Endothelial cell of umbilical vein (primary cell): ENCODE results near the gene FMN1. TPM values are rescaled to one million over a fixed set of nuclear protein-coding genes. Genes with fewer than 3 reads are reported as not detected.

Source experiments
- BruUV-seq: library from RNA; stranded (reverse); fragments of 400-500 nt; replicated peaks from 2 replicates; lab custom pipeline; 2021; lab: Mats Ljungman, UMichigan
- CTCF ChIA-PET: fragments of 300-600, 350-600 bp; sonication (Branson Sonifier 250); formaldehyde crosslinking; loops from one replicate; lab custom pipeline; 2021; ENCODE audit warnings: antibody characterized with exemption, inconsistent platforms; lab: Charles Lee
- POLR2A ChIA-PET: fragments of 300-600, 350-600 bp; sonication (Branson Sonifier 250); formaldehyde crosslinking; loops from one replicate; lab custom pipeline; 2021; ENCODE audit warnings: antibody characterized with exemption, inconsistent platforms; lab: Charles Lee
- DNase-seq: peaks from one replicate; pipeline ENCODE4 v3.0.0-alpha.2; 2011; ENCODE audit warnings: low read depth, low spot score
- FAIRE-seq: peaks from 2 replicates; lab custom pipeline; 2011; peaks lifted over from hg19 to GRCh38; lab: Jason Lieb, UNC
- H2AFZ ChIP-seq: 2 replicates; pipeline ENCODE4 v1.6.0; 2012; ENCODE audit warnings: low read depth, low read length, control low read depth, inconsistent platforms
- H3K27ac ChIP-seq: 2 replicates; pipeline ENCODE4 v1.5.1; 2011; ENCODE audit warnings: low read depth, mild to moderate bottlenecking, control low read depth, low read length, moderate library complexity; ENCODE audit not compliant: insufficient read depth
- H3K27me3 ChIP-seq, 2 experiments: 2 replicates each; pipeline versions ENCODE4 v1.6.0 to v1.6.1; 2011; ENCODE audit warnings: low read length in 2 of 2, mixed read lengths in 1 of 2; ENCODE audit not compliant: control insufficient read depth in 2 of 2, insufficient read depth in 2 of 2
- H3K36me3 ChIP-seq, 2 experiments: 2 replicates in 1 of 2; 3 replicates in 1 of 2; pipeline ENCODE4 v1.5.1; 2011; ENCODE audit warnings: low read length in 2 of 2, mild to moderate bottlenecking in 1 of 2, moderate library complexity in 1 of 2; ENCODE audit not compliant: control insufficient read depth in 2 of 2, insufficient read depth in 2 of 2; ENCODE audit errors: extremely low read depth in 1 of 2
- H3K4me1 ChIP-seq: 3 replicates; pipeline ENCODE4 v1.5.1; 2011; ENCODE audit warnings: mild to moderate bottlenecking, low read length; ENCODE audit not compliant: control insufficient read depth, insufficient read depth; ENCODE audit errors: extremely low read depth
- H3K4me2 ChIP-seq: 2 replicates; pipeline ENCODE4 v1.6.1; 2011; ENCODE audit warnings: low read length, control low read depth, mixed read lengths; ENCODE audit not compliant: insufficient read depth
- H3K4me3 ChIP-seq, 3 experiments: fragments of 200-600 bp in 1 of 3; sonication (generic), shearing (Covaris generic) in 1 of 3; replicated peaks in 1 of 3; 2 replicates each; pipeline ENCODE4 v1.5.1; 2011 to 2016; ENCODE audit warnings: control low read depth in 3 of 3, low read length in 3 of 3, mild to moderate bottlenecking in 2 of 3, inconsistent platforms in 1 of 3, low read depth in 1 of 3, moderate library complexity in 1 of 3; ENCODE audit not compliant: insufficient read depth in 1 of 3
- H3K79me2 ChIP-seq: 2 replicates; pipeline ENCODE4 v1.6.0; 2012; ENCODE audit warnings: low read length, inconsistent platforms; ENCODE audit not compliant: control insufficient read depth, insufficient read depth
- H3K9ac ChIP-seq: replicated peaks from 2 replicates; pipeline ENCODE3; 2011; ENCODE audit warnings: low read length, control low read depth; ENCODE audit not compliant: insufficient read depth; ENCODE audit errors: extremely low read depth
- H3K9me1 ChIP-seq: replicated peaks from 3 replicates; pipeline ENCODE4 v1.6.0; 2011; ENCODE audit warnings: mild to moderate bottlenecking, low read length; ENCODE audit not compliant: control insufficient read depth, insufficient read depth; ENCODE audit errors: extremely low read depth
- H3K9me3 ChIP-seq: replicated peaks from 2 replicates; pipeline ENCODE4 v1.5.1; 2012; ENCODE audit warnings: low read length, inconsistent platforms; ENCODE audit not compliant: control insufficient read depth, insufficient read depth
- H4K20me1 ChIP-seq: replicated peaks from 2 replicates; pipeline ENCODE3; 2011; ENCODE audit warnings: mild to moderate bottlenecking, low read length; ENCODE audit not compliant: control insufficient read depth, insufficient read depth; ENCODE audit errors: extremely low read depth
- CTCF ChIP-seq, 2 donors: IDR thresholded peaks; 1 replicate in 1 of 2; 2 replicates in 1 of 2; pipeline ENCODE4 v1.5.1; 2011; ENCODE audit warnings: low read length in 2 of 2, mild to moderate bottlenecking in 2 of 2, moderate library complexity in 2 of 2, control low read depth in 1 of 2, inconsistent platforms in 1 of 2, low read depth in 1 of 2; ENCODE audit not compliant: insufficient read depth in 1 of 2; ENCODE audit errors: extremely low read depth in 1 of 2
- EZH2 ChIP-seq: IDR thresholded peaks from 2 replicates; pipeline ENCODE4 v1.6.1; 2012; ENCODE audit warnings: borderline replicate concordance, low read depth, mild to moderate bottlenecking, moderate library complexity, low read length, inconsistent platforms; ENCODE audit not compliant: severe bottlenecking
- FOS ChIP-seq: IDR thresholded peaks from 2 replicates; pipeline ENCODE4 v1.6.1; 2011; ENCODE audit warnings: mild to moderate bottlenecking, low read length, moderate library complexity, borderline replicate concordance; ENCODE audit not compliant: insufficient read depth
- GATA2 ChIP-seq: IDR thresholded peaks from 2 replicates; pipeline ENCODE4 v1.7.0; 2011; ENCODE audit warnings: low read depth, mild to moderate bottlenecking, moderate library complexity, mixed read lengths, low read length; ENCODE audit not compliant: insufficient read length, insufficient read depth
- MAX ChIP-seq: IDR thresholded peaks from 2 replicates; pipeline ENCODE4 v1.6.1; 2011; ENCODE audit not compliant: insufficient read depth, insufficient read length
- dilution Hi-C: fragments of 300-500 bp; cut with MboI; formaldehyde crosslinking; loops from one replicate; pipeline ENCODE4 v1.15.0; 2019; ENCODE audit warnings: low sequenced_read_pairs; ENCODE audit not compliant: extremely low pct_ligation_motif_present
- intact Hi-C: fragments of 100-400 bp; cut with micrococcal nuclease; formaldehyde crosslinking; loops from one replicate; pipeline ENCODE4 v1.10.0; 2022
- polyA plus RNA-seq, 4 experiments: library from polyadenylated mRNA; depleted of rRNA in 3 of 4; stranded (reverse) in 3 of 4; unstranded in 1 of 4; fragments of >200 nt; gene quantifications; 2 replicates each; pipeline versions ENCODE4 v1.2.1 to v1.2.3, GENCODE V29; 2011 to 2012; ENCODE audit warnings: missing spikeins in 1 of 4
- total RNA-seq: library from RNA; stranded (reverse); gene quantifications from 2 replicates; pipeline ENCODE4 v1.2.3, GENCODE V29; 2021

Gene FMN1
- total and polyA plus RNA-seq, 2 donors (not counting 3 experiments of a cell fraction or from before 2014, with no cell fraction given), result 0.01 to 0.29 TPM

GRCh38 chr15:33101036-33101435, 93.5 kb downstream of the FMN1 start:
- TF ChIP-seq GATA2, result no peak
- no peak for TF ChIP-seq CTCF (IDR thresholded peaks at IDR 0.05; ENCODE audit: extremely low read depth in 1 of 2, insufficient read depth in 1 of 2, low read depth in 1 of 2, low read length in 2 of 2)
- TF ChIP-seq FOS, result no peak
- no peak for TF ChIP-seq MAX
- TF ChIP-seq EZH2, result no peak
- Histone ChIP-seq H2AFZ (no peak overlapping the region), H3K4me2 (no peak overlapping the region), H3K9me3 (no peaks in the 10 kb centered on the region), H3K9me1 (no peaks in the 10 kb centered on the region), H3K27ac (no peak overlapping the region), H3K79me2 (no peaks in the 10 kb centered on the region), H3K4me1 (peaks cover 14% of the 10 kb centered on the region), H4K20me1 (no peaks in the 10 kb centered on the region), H3K36me3 (no peaks in the 10 kb centered on the region), H3K4me3 (no peak overlapping the region), H3K27me3 (no peaks in the 10 kb centered on the region), H3K9ac (no peak overlapping the region)
- BruUV-seq, result no TSS peak
- FAIRE-seq (no peak), DNase-seq (no peak)
- POLR2A ChIA-PET, result no interaction called here
- intact Hi-C loops, result no loop called here
- dilution Hi-C loops, result no loop called here
- CTCF ChIA-PET, result interaction anchor here (1.8 to 3.6 kb wide), 2 partner anchors 15 to 31 kb away, joined by 9 to 21 read pairs; no protein-coding TSS in a partner anchor
